ENCODE measurements around the gene TLX3.

DNA sequence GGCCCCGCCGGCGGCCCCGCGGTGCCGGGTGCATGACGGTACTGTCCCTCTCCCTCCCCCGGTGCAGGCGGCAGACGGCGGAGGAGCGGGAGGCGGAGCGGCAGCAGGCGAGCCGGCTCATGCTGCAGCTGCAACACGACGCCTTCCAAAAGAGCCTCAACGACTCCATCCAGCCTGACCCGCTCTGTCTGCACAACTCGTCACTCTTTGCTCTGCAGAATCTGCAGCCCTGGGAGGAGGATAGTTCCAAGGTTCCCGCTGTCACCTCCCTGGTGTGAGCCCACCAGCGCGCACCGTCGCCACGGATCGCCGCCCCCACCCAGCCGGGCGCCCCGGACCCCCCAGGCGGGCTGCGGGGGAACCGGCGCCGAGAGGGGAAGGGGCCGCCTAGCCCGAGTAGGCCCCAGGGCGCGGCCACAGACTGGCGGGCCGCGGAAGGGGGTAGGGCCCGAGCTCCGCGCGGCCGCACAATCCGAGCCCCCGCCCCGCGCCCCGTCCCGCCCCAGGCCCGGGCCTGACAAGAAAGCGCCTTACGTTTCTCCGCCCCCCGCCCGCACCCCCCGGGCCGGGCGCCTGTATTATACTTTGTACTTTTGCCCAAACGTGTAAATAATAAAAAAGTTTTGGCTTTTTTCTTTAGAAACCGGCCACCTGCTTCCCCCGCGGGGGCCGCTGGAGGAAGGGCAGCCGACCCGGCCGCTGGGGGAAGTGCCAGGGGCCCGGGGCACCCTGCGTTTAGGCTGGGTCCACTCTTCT, 2.5 kb downstream of the TLX3 start:
- TF ChIP-seq ISL1 (CRISPR knock-in tag; IDR thresholded peaks at IDR 0.05) (no peak), ZFP3 (CRISPR knock-in tag; IDR thresholded peaks at IDR 0.05) (no peak), RARB (CRISPR knock-in tag; IDR thresholded peaks at IDR 0.05) (no peak), CSDC2 (CRISPR knock-in tag; IDR thresholded peaks at IDR 0.05) (no peak), OSR1 (CRISPR knock-in tag; IDR thresholded peaks at IDR 0.05) (no peak), ZNF8 (CRISPR knock-in tag; IDR thresholded peaks at IDR 0.05) (no peak), ZNF70 (CRISPR knock-in tag; IDR thresholded peaks at IDR 0.05) (no peak), GLIS3 (CRISPR knock-in tag; IDR thresholded peaks at IDR 0.05) (no peak), BACH2 (CRISPR knock-in tag; IDR thresholded peaks at IDR 0.05; ENCODE audit: borderline replicate concordance) (no peak), PATZ1 (CRISPR knock-in tag; IDR thresholded peaks at IDR 0.05; ENCODE audit: borderline replicate concordance) (no peak)
- TF ChIP-seq, protein P1, sequence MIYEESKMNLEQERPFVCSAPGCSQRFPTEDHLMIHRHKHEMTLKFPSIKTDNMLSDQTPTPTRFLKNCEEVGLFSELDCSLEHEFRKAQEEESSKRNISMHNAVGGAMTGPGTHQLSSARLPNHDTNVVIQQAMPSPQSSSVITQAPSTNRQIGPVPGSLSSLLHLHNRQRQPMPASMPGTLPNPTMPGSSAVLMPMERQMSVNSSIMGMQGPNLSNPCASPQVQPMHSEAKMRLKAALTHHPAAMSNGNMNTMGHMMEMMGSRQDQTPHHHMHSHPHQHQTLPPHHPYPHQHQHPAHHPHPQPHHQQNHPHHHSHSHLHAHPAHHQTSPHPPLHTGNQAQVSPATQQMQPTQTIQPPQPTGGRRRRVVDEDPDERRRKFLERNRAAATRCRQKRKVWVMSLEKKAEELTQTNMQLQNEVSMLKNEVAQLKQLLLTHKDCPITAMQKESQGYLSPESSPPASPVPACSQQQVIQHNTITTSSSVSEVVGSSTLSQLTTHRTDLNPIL (CRISPR knock-in tag; IDR thresholded peaks at IDR 0.05; ENCODE audit: low read depth), result no peak
- TF ChIP-seq, protein P2, sequence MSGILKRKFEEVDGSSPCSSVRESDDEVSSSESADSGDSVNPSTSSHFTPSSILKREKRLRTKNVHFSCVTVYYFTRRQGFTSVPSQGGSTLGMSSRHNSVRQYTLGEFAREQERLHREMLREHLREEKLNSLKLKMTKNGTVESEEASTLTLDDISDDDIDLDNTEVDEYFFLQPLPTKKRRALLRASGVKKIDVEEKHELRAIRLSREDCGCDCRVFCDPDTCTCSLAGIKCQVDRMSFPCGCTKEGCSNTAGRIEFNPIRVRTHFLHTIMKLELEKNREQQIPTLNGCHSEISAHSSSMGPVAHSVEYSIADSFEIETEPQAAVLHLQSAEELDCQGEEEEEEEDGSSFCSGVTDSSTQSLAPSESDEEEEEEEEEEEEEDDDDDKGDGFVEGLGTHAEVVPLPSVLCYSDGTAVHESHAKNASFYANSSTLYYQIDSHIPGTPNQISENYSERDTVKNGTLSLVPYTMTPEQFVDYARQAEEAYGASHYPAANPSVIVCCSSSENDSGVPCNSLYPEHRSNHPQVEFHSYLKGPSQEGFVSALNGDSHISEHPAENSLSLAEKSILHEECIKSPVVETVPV (CRISPR knock-in tag; IDR thresholded peaks at IDR 0.05), result no peak
